ENCODE measurements around the gene SIX1. TPM values are rescaled to one million over a fixed set of nuclear protein-coding genes. Genes with fewer than 3 reads are reported as not detected.

The SIX1 gene
- total RNA-seq, 2 donors from 2014 or later, result 0.13 TPM; not detected in 1

DNA sequence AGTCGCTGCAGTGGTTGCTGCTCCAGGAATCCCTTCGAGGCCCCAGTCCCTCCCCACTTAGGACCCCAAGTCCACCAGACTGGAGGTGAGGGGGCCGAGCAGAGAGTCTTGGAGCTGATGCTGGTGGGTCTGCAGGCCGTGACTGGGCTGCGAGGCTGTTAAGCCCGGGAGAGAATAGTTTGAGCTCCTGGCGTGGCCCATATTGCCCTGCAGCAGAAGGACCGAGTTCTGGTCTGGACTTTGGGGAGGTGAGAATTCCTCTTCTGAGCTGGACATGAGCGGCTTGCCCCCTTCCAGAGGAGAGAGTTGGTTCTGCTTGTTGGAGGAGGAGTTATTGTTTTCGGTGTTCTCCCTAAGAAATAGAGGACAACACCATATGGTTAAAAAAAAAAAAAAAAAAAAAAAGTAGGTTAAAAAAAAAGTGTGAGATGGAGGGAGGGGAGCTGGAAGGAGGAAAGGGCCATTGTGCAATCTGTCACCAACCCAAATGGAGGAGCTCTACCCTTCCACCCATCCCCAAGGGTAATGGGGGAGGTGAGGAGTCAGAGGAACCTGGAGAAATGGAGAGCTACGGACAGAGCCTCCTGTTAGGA is 3.0 kb downstream of the SIX1 start:
- TF ChIP-seq, protein P1, sequence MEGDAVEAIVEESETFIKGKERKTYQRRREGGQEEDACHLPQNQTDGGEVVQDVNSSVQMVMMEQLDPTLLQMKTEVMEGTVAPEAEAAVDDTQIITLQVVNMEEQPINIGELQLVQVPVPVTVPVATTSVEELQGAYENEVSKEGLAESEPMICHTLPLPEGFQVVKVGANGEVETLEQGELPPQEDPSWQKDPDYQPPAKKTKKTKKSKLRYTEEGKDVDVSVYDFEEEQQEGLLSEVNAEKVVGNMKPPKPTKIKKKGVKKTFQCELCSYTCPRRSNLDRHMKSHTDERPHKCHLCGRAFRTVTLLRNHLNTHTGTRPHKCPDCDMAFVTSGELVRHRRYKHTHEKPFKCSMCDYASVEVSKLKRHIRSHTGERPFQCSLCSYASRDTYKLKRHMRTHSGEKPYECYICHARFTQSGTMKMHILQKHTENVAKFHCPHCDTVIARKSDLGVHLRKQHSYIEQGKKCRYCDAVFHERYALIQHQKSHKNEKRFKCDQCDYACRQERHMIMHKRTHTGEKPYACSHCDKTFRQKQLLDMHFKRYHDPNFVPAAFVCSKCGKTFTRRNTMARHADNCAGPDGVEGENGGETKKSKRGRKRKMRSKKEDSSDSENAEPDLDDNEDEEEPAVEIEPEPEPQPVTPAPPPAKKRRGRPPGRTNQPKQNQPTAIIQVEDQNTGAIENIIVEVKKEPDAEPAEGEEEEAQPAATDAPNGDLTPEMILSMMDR (conservative IDR thresholded peaks at IDR 0.05), result no peak
- Mint-ChIP-seq H3K4me1 (peaks cover 61% of the 10 kb centered on the region), H3K36me3 (ENCODE audit: low read depth) (no peaks in the 10 kb centered on the region), H3K9me3 (no peaks in the 10 kb centered on the region), H3K4me3 (peak overlapping the region; percentile 50), H3K27ac (no peak overlapping the region), H3K27me3 (ENCODE audit: insufficient read depth) (peaks cover 99% of the 10 kb centered on the region)
- DNase-seq, result peak; percentile 72
- peaks cover 36% of the 10 kb centered on the region for H3K4me1 ChIP-seq (ENCODE audit: control insufficient read depth, insufficient read depth, low read length)
- WGBS, 2 experiments (ENCODE audit: insufficient coverage in 1 of 2, insufficient read length in 1 of 2), result 0 to 5% methylated on average over 2 to 11 of the region's 11 CpGs
- no peaks in the 10 kb centered on the region for H3K36me3 ChIP-seq (ENCODE audit: control insufficient read depth, insufficient read depth, low read length)
- H3K27me3 ChIP-seq (ENCODE audit: control insufficient read depth, insufficient read depth, low read length, poor library complexity, severe bottlenecking), result peaks cover 100% of the 10 kb centered on the region
- H3K4me3 ChIP-seq (ENCODE audit: low read length), result no peak overlapping the region
- no peak overlapping the region for H3K27ac ChIP-seq (ENCODE audit: low read depth, low read length)
- no peak overlapping the region for H3K9ac ChIP-seq (ENCODE audit: extremely low read depth, low read length, poor library complexity, severe bottlenecking)
- no peaks in the 10 kb centered on the region for H3K9me3 ChIP-seq (ENCODE audit: control insufficient read depth, low read length)

DNA sequence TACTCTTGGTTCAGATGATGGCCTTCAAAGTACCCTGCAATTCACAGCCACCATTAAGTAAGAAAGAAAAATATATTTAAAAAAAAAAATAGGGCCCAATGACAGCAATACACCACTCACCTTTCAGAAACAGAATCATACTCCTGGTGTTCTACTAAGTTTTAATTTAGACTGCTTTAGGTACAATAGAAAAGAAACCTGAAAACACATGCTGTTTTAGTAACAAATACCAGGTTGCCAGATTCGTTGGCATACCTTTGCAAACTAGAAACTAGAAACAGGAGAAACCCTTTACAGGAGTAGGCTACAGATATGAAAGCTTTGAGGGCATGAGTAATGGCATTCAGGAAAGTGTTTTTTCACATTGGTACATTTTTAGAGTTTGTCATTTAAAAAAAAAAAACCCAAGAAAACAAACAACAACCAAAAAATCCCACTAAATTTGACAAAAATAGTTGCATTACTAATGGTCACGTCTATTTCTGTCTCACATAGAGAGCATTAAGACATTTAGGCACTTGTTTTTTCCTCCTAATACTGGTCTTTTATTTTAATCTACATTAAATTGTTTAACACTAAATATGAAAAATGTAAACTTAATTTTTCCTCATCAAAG is 4.0 kb downstream of the SIX1 start:
- Histone ChIP-seq H3K27ac (ENCODE audit: low read depth, low read length) (no peak overlapping the region), H3K9ac (ENCODE audit: extremely low read depth, low read length, poor library complexity, severe bottlenecking) (no peak overlapping the region), H3K9me3 (ENCODE audit: control insufficient read depth, low read length) (no peaks in the 10 kb centered on the region), H3K27me3 (ENCODE audit: control insufficient read depth, insufficient read depth, low read length, poor library complexity, severe bottlenecking) (peaks cover 100% of the 10 kb centered on the region), H3K4me1 (ENCODE audit: control insufficient read depth, insufficient read depth, low read length) (peaks cover 31% of the 10 kb centered on the region), H3K36me3 (ENCODE audit: control insufficient read depth, insufficient read depth, low read length) (no peaks in the 10 kb centered on the region), H3K4me3 (ENCODE audit: low read length) (no peak overlapping the region)
- Mint-ChIP-seq H3K36me3 (ENCODE audit: low read depth) (no peaks in the 10 kb centered on the region), H3K4me3 (no peak overlapping the region), H3K9me3 (no peaks in the 10 kb centered on the region), H3K27ac (no peak overlapping the region), H3K27me3 (ENCODE audit: insufficient read depth) (peaks cover 99% of the 10 kb centered on the region), H3K4me1 (peaks cover 61% of the 10 kb centered on the region)
- TF ChIP-seq, protein P1 (conservative IDR thresholded peaks at IDR 0.05), result no peak
- no peak for DNase-seq
- 8 to 47% methylated on average over 2 of the region's 2 CpGs for WGBS, 2 experiments (ENCODE audit: insufficient coverage in 1 of 2, insufficient read length in 1 of 2)

DNA sequence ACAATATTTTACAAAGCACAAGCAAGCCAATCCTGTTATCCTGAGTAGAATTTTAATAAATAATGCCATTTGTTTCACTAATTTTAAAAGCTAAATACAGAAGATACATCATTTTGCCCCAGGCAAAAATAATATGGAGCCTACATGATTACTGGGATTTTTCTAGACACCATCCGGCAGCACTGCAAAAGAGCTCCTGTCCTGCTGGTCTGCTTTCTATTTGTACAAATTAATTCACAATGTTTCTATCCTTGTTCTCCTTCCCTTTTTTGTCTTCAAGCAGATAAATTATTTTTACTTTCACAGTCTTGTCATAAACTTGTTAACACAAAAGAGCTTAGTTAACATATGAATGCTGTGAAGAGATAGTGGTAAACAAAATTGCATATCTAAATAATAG is 4.6 kb downstream of the SIX1 start:
- H3K9me3 ChIP-seq (ENCODE audit: control insufficient read depth, low read length), result no peaks in the 10 kb centered on the region
- no peak overlapping the region for H3K4me3 Mint-ChIP-seq
- H3K27me3 ChIP-seq (ENCODE audit: control insufficient read depth, insufficient read depth, low read length, poor library complexity, severe bottlenecking), result peaks cover 100% of the 10 kb centered on the region
- TF ChIP-seq, protein P1 (conservative IDR thresholded peaks at IDR 0.05), result no peak
- WGBS, 2 experiments (ENCODE audit: insufficient coverage in 1 of 2, insufficient read length in 1 of 2), result 31 to 44% methylated on average over 1 of the region's 1 CpG
- no peak overlapping the region for H3K27ac ChIP-seq (ENCODE audit: low read depth, low read length)
- H3K4me1 Mint-ChIP-seq, result peaks cover 60% of the 10 kb centered on the region
- no peak for DNase-seq
- H3K4me1 ChIP-seq (ENCODE audit: control insufficient read depth, insufficient read depth, low read length), result peaks cover 31% of the 10 kb centered on the region
- peaks cover 99% of the 10 kb centered on the region for H3K27me3 Mint-ChIP-seq (ENCODE audit: insufficient read depth)
- no peak overlapping the region for H3K4me3 ChIP-seq (ENCODE audit: low read length)
- H3K27ac Mint-ChIP-seq, result no peak overlapping the region
- H3K36me3 Mint-ChIP-seq (ENCODE audit: low read depth), result no peaks in the 10 kb centered on the region
- H3K9me3 Mint-ChIP-seq, result no peaks in the 10 kb centered on the region
- no peak overlapping the region for H3K9ac ChIP-seq (ENCODE audit: extremely low read depth, low read length, poor library complexity, severe bottlenecking)
- H3K36me3 ChIP-seq (ENCODE audit: control insufficient read depth, insufficient read depth, low read length), result no peaks in the 10 kb centered on the region

Measured in endodermal cell (in vitro differentiated cells).